ENCODE measurements around the gene DIPK2B.

DIPK2B gene

GRCh38 chrX:45200741-45201234 lies at the start of gene DIPK2B:
Gene DIPK2B (minus strand): TSS chrX:45200876. CDS start chrX:45200826, 50 bp downstream.
- no peak for TF ChIP-seq CTCF (conservative IDR thresholded peaks at IDR 0.05; ENCODE audit: low read depth, low read length)
- Histone ChIP-seq H3K27me3 (ENCODE audit: insufficient read depth, low read depth) (no peaks in the 10 kb centered on the region), H3K79me2 (ENCODE audit: insufficient read depth, low read depth) (no peaks in the 10 kb centered on the region), H3K4me3 (IDR thresholded peaks at IDR 0.05; ENCODE audit: insufficient read depth, low read depth, low read length) (no peak within 1 kb of the TSS), H4K20me1 (ENCODE audit: insufficient read depth) (no peaks in the 10 kb centered on the region), H3K27ac (no peak within 1 kb of the TSS), H3K4me2 (no peak within 1 kb of the TSS), H3K4me1 (ENCODE audit: low read depth, poor library complexity, severe bottlenecking) (no peaks in the 10 kb centered on the region), H3K36me3 (ENCODE audit: insufficient read depth) (no peaks in the 10 kb centered on the region), H3K9ac (no peak within 1 kb of the TSS), H2AFZ (ENCODE audit: low read depth) (no peak within 1 kb of the TSS)

GRCh38 chrX:45240301-45240700 lies 39.6 kb upstream of the DIPK2B start:
- Histone ChIP-seq H3K27me3 (ENCODE audit: insufficient read depth, low read depth) (no peaks in the 10 kb centered on the region), H3K4me2 (no peak overlapping the region), H3K36me3 (ENCODE audit: insufficient read depth) (no peaks in the 10 kb centered on the region), H3K79me2 (ENCODE audit: insufficient read depth, low read depth) (no peaks in the 10 kb centered on the region), H3K27ac (no peak overlapping the region), H3K9ac (no peak overlapping the region), H4K20me1 (ENCODE audit: insufficient read depth) (no peaks in the 10 kb centered on the region), H3K4me3 (IDR thresholded peaks at IDR 0.05; ENCODE audit: insufficient read depth, low read depth, low read length) (no peak overlapping the region), H3K4me1 (ENCODE audit: low read depth, poor library complexity, severe bottlenecking) (no peaks in the 10 kb centered on the region), H2AFZ (ENCODE audit: low read depth) (no peak overlapping the region)
- no peak for TF ChIP-seq CTCF (conservative IDR thresholded peaks at IDR 0.05; ENCODE audit: low read depth, low read length)

GRCh38 chrX:45238489-45238888 lies 37.8 kb upstream of the DIPK2B start:
- no peak overlapping the region for H3K4me2 ChIP-seq
- no peak overlapping the region for H3K9ac ChIP-seq
- H3K79me2 ChIP-seq (ENCODE audit: insufficient read depth, low read depth): no peaks in the 10 kb centered on the region
- H3K27me3 ChIP-seq (ENCODE audit: insufficient read depth, low read depth): no peaks in the 10 kb centered on the region
- H2AFZ ChIP-seq (ENCODE audit: low read depth): no peak overlapping the region
- H3K4me3 ChIP-seq (IDR thresholded peaks at IDR 0.05; ENCODE audit: insufficient read depth, low read depth, low read length): no peak overlapping the region
- H3K36me3 ChIP-seq (ENCODE audit: insufficient read depth): no peaks in the 10 kb centered on the region
- no peaks in the 10 kb centered on the region for H4K20me1 ChIP-seq (ENCODE audit: insufficient read depth)
- H3K27ac ChIP-seq: no peak overlapping the region
- no peaks in the 10 kb centered on the region for H3K4me1 ChIP-seq (ENCODE audit: low read depth, poor library complexity, severe bottlenecking)
- no peak for TF ChIP-seq CTCF (conservative IDR thresholded peaks at IDR 0.05; ENCODE audit: low read depth, low read length)

GRCh38 chrX:45233531-45233930 lies 32.9 kb upstream of the DIPK2B start:
- Histone ChIP-seq H4K20me1 (ENCODE audit: insufficient read depth) (no peaks in the 10 kb centered on the region), H3K9ac (no peak overlapping the region), H3K4me1 (ENCODE audit: low read depth, poor library complexity, severe bottlenecking) (no peaks in the 10 kb centered on the region), H2AFZ (ENCODE audit: low read depth) (no peak overlapping the region), H3K36me3 (ENCODE audit: insufficient read depth) (no peaks in the 10 kb centered on the region), H3K4me2 (no peak overlapping the region), H3K27me3 (ENCODE audit: insufficient read depth, low read depth) (no peaks in the 10 kb centered on the region), H3K4me3 (IDR thresholded peaks at IDR 0.05; ENCODE audit: insufficient read depth, low read depth, low read length) (no peak overlapping the region), H3K27ac (no peak overlapping the region), H3K79me2 (ENCODE audit: insufficient read depth, low read depth) (no peaks in the 10 kb centered on the region)
- no peak for TF ChIP-seq CTCF (conservative IDR thresholded peaks at IDR 0.05; ENCODE audit: low read depth, low read length)

Measured in KMS-11 (cell line).